Activated T-helper 1 cell treated with Interleukin-2 at 50 U/mL for 16 hours (primary cell): ENCODE data around the gene KIF12.
"Not testable (repeated sequence)": the region's sequence is repeated elsewhere in the genome, so short reads cannot be mapped to it uniquely, and the experiment has no call there.

Experiments used
- DNase-seq: peaks from one replicate; pipeline ENCODE4 v3.0.0-alpha.2; 2020; ENCODE audit warnings: low read depth

KIF12 gene

DNA sequence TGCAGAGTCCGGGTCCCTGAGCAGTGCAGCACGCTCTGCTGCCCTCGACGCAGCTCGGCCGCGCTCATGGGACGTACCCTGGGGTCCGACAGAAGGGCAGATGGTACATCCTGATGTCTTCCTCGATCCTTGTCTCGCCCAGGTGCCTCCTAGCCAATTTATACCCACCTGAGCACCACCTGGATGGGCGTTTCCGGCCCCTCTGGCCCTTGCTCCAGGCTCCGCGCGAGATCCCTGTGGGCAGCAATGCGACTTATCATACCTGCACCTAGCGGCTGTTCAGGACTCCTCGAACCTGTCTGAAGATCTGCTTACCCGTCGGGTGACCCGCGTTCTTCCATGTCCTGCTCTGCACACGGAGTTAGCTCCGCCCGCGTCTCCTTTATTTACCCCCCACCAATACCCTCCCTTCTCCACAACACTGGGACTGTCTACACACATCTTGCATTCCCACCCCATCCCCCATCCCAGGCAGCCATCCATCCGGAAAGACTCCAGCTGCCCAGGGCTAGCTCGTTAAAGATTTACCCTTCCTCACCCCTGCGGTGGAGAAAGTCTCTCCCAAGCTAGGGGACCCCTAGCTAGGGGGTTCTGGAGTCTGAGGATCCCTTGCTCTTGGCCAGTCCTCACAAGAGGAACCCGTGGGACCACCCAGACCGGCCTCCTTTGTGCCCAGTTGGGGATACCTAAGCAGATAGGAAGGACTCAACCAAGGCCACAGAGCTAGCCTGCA lies at the start of gene KIF12:
TSS of gene KIF12 (minus strand) at position 357 of the 733 bp plus-strand sequence. CDS start at position 341, 16 bp downstream.
- DNase-seq: no peak

DNA sequence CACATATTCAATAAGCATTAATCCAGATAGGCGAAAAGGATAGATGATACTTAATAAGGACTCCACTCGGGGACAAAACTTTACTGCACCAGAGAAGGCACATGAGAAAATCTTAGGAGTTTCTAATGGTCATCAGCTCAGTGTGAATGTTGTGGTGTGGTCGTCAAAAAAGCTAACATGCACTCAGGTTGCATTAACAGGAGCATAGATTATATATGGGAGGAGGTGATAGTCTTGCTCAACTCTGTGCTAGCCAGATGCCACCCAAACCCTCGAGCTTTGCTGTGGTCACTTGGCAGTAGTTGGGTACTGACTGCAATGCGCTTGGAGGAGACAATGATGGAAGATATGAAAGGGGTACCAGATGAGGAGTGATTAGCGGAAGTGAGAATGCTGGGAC lies 47.6 kb upstream of the KIF12 start:
- DNase-seq: no peak

- no peak for DNase-seq
These were observed 44.1 kb upstream of the KIF12 start for GRCh38 chr9:114143234-114143633.

GRCh38 chr9:114141553-114142402 lies 42.7 kb upstream of the KIF12 start:
- DNase-seq: no peak

- DNase-seq: no peak
These were observed 41.8 kb upstream of the KIF12 start for GRCh38 chr9:114140850-114141249.

DNA sequence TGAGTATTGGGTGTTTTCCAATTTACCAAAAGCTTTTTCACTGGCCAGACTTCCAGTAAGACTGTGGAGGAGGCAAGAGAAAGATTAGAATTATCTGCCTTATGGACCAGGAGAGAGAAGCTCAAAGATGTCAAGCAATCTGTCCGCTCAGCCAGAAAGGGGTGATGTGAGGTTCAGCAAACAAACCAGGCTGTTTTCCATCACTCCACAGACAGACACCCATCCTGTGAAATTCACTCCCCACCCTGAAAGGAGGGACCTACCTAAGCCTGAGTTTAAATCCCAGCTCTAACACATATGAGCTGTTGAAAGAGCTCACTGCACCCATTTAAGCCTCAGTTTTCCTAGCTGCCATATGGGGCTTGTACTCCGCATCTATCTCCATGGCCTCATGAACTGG lies 41.3 kb upstream of the KIF12 start:
- DNase-seq: no peak

DNA sequence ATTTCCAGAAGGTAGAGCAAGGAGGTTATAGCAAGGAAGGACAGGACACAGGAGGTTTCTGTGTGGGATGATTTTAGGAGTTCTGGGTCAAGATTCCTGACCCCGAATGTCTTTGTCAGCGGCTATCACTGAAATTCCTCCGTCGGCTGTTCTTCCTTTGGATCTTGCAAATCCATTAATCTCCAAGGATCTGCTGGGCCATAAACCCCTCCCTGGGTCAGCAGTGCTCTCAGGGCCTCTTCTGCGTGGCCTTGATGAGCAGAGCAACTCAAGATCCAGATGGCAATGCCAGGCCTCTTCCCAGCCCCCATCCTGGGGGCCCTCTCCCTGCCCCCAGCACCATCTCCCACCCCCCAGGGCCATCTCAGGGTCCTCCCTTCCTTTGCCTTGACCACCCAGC lies 40.0 kb upstream of the KIF12 start:
- no peak for DNase-seq

DNA sequence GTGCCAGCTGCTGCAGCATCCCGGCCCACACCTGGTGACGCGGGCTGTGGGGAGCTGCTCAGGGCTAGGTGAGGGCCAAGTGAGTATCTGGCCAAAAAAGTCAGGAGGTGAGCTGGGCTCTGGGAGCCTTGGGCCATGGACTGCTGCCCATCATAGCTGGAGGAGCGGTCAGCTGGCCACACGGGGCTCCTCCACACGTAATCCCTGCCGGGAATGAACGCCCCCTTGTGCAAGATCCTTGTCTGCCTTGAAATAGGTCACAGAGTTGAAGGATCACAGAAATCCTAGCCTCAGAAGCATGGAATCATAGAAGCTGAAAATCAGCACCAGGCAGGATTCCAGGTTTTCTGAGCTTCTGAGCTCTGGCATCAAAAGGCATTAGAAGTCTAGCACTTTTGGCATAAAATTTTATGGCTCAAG lies 39.5 kb upstream of the KIF12 start:
- DNase-seq: no peak

- DNase-seq: no peak
These were observed 38.7 kb upstream of the KIF12 start for GRCh38 chr9:114137831-114138230.

DNA sequence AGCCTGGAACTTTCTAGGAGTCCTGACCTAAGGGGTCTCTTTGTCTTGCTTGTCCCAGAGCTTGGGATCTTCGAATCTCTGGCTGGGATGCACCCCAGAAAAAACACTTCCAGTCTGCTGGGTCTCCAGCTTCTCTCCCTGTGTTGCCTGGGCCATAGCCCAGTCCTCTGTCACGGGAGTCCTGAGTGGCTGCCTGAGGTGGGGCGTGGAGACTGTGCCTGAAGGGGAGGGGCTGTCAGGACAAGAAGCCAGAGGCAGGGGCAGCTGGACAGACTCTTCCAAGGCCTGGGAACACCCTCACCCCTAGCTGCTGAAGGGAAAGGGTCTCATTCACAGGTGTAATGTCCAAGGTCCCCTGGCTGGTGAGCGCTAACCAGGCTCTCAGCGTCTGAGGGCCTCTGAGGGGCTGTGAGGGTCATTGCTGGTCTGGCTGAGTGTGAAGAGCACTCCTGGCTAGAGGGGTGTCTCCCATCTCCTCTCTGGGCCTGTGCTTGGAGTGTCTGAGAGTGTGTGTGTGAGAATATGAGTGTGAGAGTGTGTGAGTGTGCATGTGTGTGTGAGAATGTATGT lies 35.8 kb upstream of the KIF12 start:
- DNase-seq: no peak

DNA sequence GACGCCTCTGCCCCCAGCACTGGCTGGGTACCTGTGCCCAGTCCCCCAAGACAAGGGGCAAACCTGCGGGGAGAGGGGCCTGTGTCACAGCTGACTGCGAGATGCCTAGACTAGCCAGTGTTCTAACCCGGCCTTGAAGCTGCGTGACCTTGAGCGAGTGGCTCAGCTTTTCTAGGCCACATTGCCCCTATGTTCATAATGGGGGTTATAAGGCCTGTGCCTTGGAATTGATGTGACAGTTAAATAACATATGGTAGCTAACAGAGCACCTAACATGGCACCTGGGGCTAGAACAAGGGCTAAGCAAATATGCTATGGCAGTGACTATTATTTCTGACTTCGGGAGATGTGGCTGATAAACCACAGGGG lies 33.4 kb upstream of the KIF12 start:
- DNase-seq: no peak

DNA sequence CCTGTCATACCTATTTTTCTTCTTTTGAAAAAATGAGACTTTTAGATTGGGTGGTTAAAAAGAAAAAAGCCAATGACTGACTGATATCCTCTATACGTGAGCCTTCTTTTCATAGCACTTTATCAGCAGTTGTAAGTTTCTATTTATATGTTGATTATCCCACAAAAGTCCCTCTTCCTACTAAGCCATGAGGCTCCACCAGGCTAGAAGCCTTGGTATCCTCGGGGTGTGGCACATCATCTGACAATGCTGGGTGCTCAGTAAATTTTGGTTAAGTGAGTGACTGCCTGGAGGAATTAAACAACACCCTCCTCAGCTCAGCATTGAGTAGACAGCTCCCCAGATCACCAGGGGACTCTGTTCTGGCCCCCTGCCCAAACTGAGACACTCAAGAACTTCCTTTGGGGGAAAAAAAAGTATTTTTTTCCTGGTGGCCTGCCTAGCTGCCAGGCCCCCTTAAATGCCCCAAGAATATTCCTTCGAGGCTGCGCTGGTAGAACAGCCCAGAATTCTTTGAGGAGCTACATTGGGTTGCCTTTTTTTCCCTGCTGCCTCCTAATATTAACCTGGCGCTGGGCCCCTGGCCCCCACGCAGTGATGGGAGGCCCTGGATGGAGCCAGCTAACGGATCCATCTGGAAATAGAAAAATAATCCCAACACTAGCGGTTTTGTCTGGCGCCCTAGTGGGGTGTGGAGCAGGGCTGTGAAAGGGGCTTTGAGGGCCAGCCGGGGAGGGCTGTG lies 32.9 kb upstream of the KIF12 start:
- DNase-seq: no peak

GRCh38 chr9:114130624-114131277 lies 31.7 kb upstream of the KIF12 start:
- DNase-seq: no peak

- no peak for DNase-seq
These were observed 31.0 kb upstream of the KIF12 start for GRCh38 chr9:114130141-114130540.

DNA sequence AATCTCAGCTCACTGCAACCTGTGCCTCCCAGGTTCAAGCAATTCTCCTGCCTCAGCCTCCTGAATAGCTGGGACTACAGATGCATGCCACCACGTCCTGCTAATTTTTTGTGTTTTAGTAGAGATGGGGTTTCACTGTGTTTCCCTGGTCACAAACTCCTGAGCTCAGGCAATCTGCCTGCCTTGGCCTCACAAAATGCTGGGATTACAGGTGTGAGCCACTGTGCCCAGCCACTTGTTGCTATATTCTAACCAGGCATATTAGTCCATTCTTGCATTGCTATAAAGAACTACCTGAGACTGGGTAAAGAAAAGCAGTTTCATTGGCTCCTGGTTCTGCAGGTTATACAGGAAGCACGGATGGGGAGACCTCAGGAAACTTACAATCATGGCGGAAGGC lies 29.7 kb upstream of the KIF12 start:
- DNase-seq: not testable (repeated sequence)

DNA sequence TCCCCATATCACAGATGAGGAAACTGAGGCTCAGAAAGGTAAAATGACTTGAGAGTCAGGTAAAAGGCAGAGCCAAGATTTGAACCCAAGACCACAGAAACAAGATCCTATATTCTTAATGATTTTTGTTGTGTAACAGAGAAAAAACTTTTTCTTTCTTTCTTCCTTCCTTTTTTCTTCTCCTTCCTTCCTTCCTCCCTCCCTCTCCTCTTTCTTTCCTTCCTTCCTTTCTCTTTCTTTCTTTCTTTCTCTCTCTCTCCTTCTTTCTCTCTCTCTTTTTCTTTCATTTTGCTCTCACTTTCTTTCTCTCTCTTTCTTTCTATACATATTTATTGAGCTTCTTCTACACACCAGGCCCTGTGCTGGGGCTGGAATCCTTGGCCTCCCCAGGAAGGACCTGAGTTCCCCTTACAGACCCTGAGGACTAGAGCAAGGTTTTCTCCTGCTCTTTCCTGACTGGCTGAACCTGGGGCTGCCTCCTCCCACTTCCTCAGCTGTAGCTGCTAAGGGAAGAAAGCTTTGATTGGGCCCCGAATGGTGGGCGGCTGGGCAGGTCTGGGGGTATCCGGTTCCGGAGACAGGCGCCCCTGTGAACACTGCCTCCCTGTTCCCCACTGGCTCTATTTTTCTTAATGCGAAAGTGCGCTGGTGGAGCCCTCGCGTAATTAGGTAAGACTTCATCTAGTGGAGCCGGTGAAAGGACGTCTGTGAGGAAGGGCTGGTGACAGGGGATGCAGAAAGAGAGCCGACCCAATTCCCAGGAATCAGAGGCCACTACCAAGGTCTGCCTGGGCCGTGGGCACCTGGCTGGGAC lies 27.4 kb upstream of the KIF12 start:
- no peak for DNase-seq

GRCh38 chr9:114125476-114126013 lies 26.5 kb upstream of the KIF12 start:
- DNase-seq: no peak

DNA sequence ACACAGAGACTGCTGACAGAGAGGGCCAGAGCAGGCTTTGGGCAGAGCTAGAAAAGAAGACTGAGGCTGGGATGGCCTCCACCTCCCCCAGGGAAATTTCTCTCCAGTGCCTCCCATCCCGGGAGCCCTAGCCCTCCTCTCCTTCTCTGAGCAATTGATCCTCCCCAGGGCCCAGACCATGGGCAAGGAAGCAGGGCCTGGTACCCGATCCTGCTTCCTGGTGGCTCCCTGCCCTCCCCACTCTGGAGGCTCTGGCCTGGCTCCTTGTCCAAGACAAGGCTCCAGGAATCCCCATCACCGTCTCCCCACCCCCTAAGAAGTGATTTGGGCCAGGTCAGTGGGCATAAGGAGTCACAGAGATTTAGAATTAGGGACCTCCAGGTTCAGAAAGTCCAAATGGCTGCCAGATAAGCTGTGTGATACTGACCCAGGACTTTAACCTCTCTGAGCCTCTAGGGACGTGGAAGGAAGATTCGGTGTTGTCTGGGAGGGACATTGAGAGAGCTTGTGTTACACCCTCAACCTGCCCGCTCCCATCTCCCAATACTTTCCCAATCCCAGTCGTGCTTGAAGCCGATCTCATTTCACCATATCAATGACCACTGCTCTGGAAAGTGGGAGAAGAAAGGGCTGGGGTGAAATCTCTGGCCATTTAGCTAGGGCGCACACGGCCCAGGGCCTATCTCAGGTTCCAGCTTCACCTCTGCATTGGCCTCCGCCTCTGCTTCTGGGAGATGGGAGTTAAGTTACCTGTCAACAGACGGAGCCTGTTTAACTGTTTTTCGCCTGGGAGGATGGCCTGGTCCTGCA lies 25.8 kb upstream of the KIF12 start:
- no peak for DNase-seq

DNA sequence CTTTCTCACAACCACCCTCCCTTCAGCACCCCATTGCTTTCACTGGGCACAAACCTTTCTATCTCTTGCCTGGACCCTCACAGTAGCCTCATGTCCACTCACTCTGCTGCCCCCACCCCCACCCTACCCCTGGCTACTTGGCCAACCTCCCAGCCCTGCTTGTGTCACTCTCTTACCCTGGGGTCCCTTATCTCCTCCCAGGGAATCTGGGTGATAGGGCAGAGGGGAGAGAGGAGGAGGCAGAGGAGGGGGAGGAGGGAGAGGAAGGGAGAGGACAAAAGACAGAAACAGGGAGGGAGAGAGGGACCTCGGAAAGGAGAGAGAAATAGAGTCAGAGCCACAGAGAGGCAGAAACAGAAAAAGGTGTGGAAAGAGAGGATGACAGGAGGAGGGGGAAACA lies 25.0 kb upstream of the KIF12 start:
- no peak for DNase-seq
